Thoracic aorta (tissue), 2 donors: ENCODE measurements around the gene GLYR1. TPM values are rescaled to one million over a fixed set of nuclear protein-coding genes. Genes with fewer than 3 reads are reported as not detected.

ENCODE experiments used
- ATAC-seq: fragments of 150-250 bp; one replicate; pipeline ENCODE4 v1.8.0; 2017; ENCODE audit warnings: low read depth; ENCODE audit not compliant: insufficient number of reproducible peaks, low FRiP score
- DNase-seq: peaks from one replicate; pipeline ENCODE4 v3.0.0-alpha.2; 2020; ENCODE audit warnings: low spot score
- H3K27ac ChIP-seq, 2 donors: fragments of 200-600 bp; sonication (generic); 1 replicate in 1 of 2; 2 replicates in 1 of 2; pipeline ENCODE4 v1.5.1; 2016; ENCODE audit warnings: mild to moderate bottlenecking in 2 of 2, moderate library complexity in 2 of 2
- H3K27me3 ChIP-seq: fragments of 200-600 bp; sonication (generic); replicated peaks from 2 replicates; pipeline ENCODE4 v1.6.0; 2016; ENCODE audit warnings: mild to moderate bottlenecking; ENCODE audit not compliant: insufficient read depth
- H3K36me3 ChIP-seq: fragments of 200-600 bp; sonication (generic); one replicate; pipeline ENCODE4 v1.5.1; 2016
- H3K4me1 ChIP-seq, 2 donors: fragments of 200-600 bp; sonication (generic); 1 replicate in 1 of 2; 2 replicates in 1 of 2; pipeline versions ENCODE4 v1.5.1 to v1.6.0; 2016; ENCODE audit warnings: low read depth in 2 of 2, mild to moderate bottlenecking in 1 of 2; ENCODE audit not compliant: control insufficient read depth in 1 of 2
- H3K4me3 ChIP-seq: fragments of 200-600 bp; sonication (generic); 2 replicates; pipeline ENCODE4 v1.5.1; 2016; ENCODE audit warnings: mild to moderate bottlenecking
- H3K9me3 ChIP-seq: fragments of 200-600 bp; sonication (generic); 2 replicates; pipeline ENCODE4 v1.5.1; 2016
- CTCF ChIP-seq: fragments of 200-600 bp; sonication (generic); IDR thresholded peaks from one replicate; pipeline ENCODE4 v1.5.1; 2019; ENCODE audit warnings: antibody characterized with exemption
- total RNA-seq, 2 donors: library from RNA; depleted of rRNA; stranded (reverse); fragments of >200 nt; gene quantifications; one replicate each; pipeline versions ENCODE4 v1.1.0 to v1.2.3, GENCODE V29; 2016

GLYR1 gene
- total RNA-seq, 2 donors from 2014 or later, result 28.4 to 59.5 TPM

GRCh38 chr16:4876646-4877379, 29.7 kb upstream of the GLYR1 start:
- H3K4me1 ChIP-seq, result no peaks in the 10 kb centered on the region
- H3K4me3 ChIP-seq, result no peak overlapping the region
- no peak overlapping the region for H3K27ac ChIP-seq
- ATAC-seq (no peak), DNase-seq (no peak)
- H3K27me3 ChIP-seq, result no peaks in the 10 kb centered on the region
- no peaks in the 10 kb centered on the region for H3K9me3 ChIP-seq
- TF ChIP-seq CTCF, result no peak
- peaks cover 77% of the 10 kb centered on the region for H3K36me3 ChIP-seq

- ATAC-seq (no peak), DNase-seq (no peak)
- no peaks in the 10 kb centered on the region for H3K4me1 ChIP-seq
- H3K4me3 ChIP-seq, result no peak overlapping the region
- no peak for TF ChIP-seq CTCF
- H3K36me3 ChIP-seq, result peaks cover 69% of the 10 kb centered on the region
- no peaks in the 10 kb centered on the region for H3K27me3 ChIP-seq
- no peaks in the 10 kb centered on the region for H3K9me3 ChIP-seq
- H3K27ac ChIP-seq, result no peak overlapping the region
These were observed 27.6 kb upstream of the GLYR1 start for GRCh38 chr16:4874666-4875065.

GRCh38 chr16:4873091-4873490, 26.0 kb upstream of the GLYR1 start:
- no peak overlapping the region for H3K4me3 ChIP-seq
- no peaks in the 10 kb centered on the region for H3K27me3 ChIP-seq
- no peak for DNase-seq
- H3K4me1 ChIP-seq, result no peaks in the 10 kb centered on the region
- no peak for TF ChIP-seq CTCF
- H3K36me3 ChIP-seq, result peaks cover 64% of the 10 kb centered on the region
- no peak for ATAC-seq
- H3K27ac ChIP-seq, result no peak overlapping the region
- H3K9me3 ChIP-seq, result no peaks in the 10 kb centered on the region

GRCh38 chr16:4871071-4871470, 24.0 kb upstream of the GLYR1 start:
- H3K27me3 ChIP-seq, result no peaks in the 10 kb centered on the region
- no peaks in the 10 kb centered on the region for H3K9me3 ChIP-seq
- DNase-seq (no peak), ATAC-seq (no peak)
- peaks cover 48% of the 10 kb centered on the region for H3K36me3 ChIP-seq
- no peak overlapping the region for H3K27ac ChIP-seq
- no peak for TF ChIP-seq CTCF
- no peaks in the 10 kb centered on the region for H3K4me1 ChIP-seq
- H3K4me3 ChIP-seq, result no peak overlapping the region

- no peak for TF ChIP-seq CTCF
- no peak overlapping the region for H3K27ac ChIP-seq
- no peaks in the 10 kb centered on the region for H3K9me3 ChIP-seq
- no peak for ATAC-seq
- peaks cover 42% of the 10 kb centered on the region for H3K36me3 ChIP-seq
- no peak for DNase-seq
- no peak overlapping the region for H3K4me3 ChIP-seq
- no peaks in the 10 kb centered on the region for H3K4me1 ChIP-seq
- H3K27me3 ChIP-seq, result no peaks in the 10 kb centered on the region
These were observed 23.1 kb upstream of the GLYR1 start for GRCh38 chr16:4870138-4870671.
